SJCRH30 (cell line): Measurements from ENCODE around the gene TMEM259. TPM values are rescaled to one million over a fixed set of nuclear protein-coding genes. Genes with fewer than 3 reads are reported as not detected.

Experiments used
- DNase-seq, 2 experiments: peaks; one replicate each; pipeline ENCODE4 v3.0.0-alpha.2; 2015 to 2020
- H3K27ac ChIP-seq: fragments of 250-450 bp; sonication (Bioruptor Pico); 2 replicates; pipeline ENCODE4 v1.5.1; 2020; ENCODE audit warnings: mild to moderate bottlenecking, moderate library complexity
- H3K27me3 ChIP-seq: fragments of 250-450 bp; sonication (Bioruptor Pico); 2 replicates; pipeline ENCODE4 v1.5.1; 2020; ENCODE audit warnings: mild to moderate bottlenecking, moderate library complexity
- H3K36me3 ChIP-seq: fragments of 250-450 bp; sonication (Bioruptor Pico); 2 replicates; pipeline ENCODE4 v1.5.1; 2020; ENCODE audit warnings: mild to moderate bottlenecking, moderate library complexity
- H3K4me1 ChIP-seq: fragments of 250-450 bp; sonication (Bioruptor Pico); 2 replicates; pipeline ENCODE4 v1.5.1; 2020; ENCODE audit warnings: mild to moderate bottlenecking, moderate library complexity
- H3K4me3 ChIP-seq: fragments of 250-450 bp; sonication (Bioruptor Pico); 2 replicates; pipeline ENCODE4 v1.5.1; 2020; ENCODE audit warnings: mild to moderate bottlenecking, moderate library complexity
- H3K9me3 ChIP-seq: fragments of 250-450 bp; sonication (Bioruptor Pico); replicated peaks from 2 replicates; pipeline ENCODE4 v1.5.1; 2020; ENCODE audit warnings: mild to moderate bottlenecking, moderate library complexity
- total RNA-seq: library from RNA; depleted of rRNA; stranded (reverse); fragments of >200 nt; shearing (Covaris generic); gene quantifications from 2 replicates; pipeline ENCODE4 v1.2.3, GENCODE V29; 2014

The TMEM259 gene
- total RNA-seq, 1 experiment from 2014 or later = 66.8 TPM

DNA sequence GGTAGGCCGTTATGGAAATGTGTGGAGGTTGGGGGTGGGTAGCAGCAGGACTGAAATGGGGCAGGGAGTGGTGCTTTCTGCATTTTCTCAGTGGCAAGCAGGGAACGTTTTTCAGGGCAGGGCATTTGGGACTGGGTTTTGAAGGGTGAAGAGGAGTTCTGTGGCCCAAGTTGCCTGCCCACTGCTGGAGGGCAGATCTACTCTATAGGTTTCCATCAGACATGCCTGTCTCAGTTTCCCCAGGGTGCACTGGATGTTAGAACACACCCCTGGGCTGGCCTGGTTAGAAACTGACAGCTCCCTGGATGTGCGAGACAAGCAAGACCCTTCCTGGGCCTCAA is 21.6 kb downstream of the TMEM259 start:
- Histone ChIP-seq H3K27ac (no peak overlapping the region), H3K4me3 (no peak overlapping the region), H3K9me3 (no peaks in the 10 kb centered on the region), H3K36me3 (peaks cover 1% of the 10 kb centered on the region; the same call in 1 of the 2 replicates), H3K4me1 (peaks cover 16% of the 10 kb centered on the region), H3K27me3 (peaks cover 41% of the 10 kb centered on the region)
- no peak for DNase-seq

- Histone ChIP-seq H3K4me3 (no peak overlapping the region), H3K27ac (no peak overlapping the region), H3K36me3 (peaks cover 4% of the 10 kb centered on the region; the same call in 1 of the 2 replicates), H3K9me3 (no peaks in the 10 kb centered on the region), H3K4me1 (peaks cover 16% of the 10 kb centered on the region), H3K27me3 (peaks cover 41% of the 10 kb centered on the region)
- DNase-seq = no peak
Observed at GRCh38 chr19:998064-998463, 22.9 kb downstream of the TMEM259 start.

GRCh38 chr19:996051-996838 is 24.7 kb downstream of the TMEM259 start:
- Histone ChIP-seq H3K4me1 (peaks cover 16% of the 10 kb centered on the region), H3K4me3 (no peak overlapping the region), H3K36me3 (peaks cover 7% of the 10 kb centered on the region; the same call in 1 of the 2 replicates), H3K27ac (no peak overlapping the region), H3K9me3 (no peaks in the 10 kb centered on the region), H3K27me3 (peaks cover 39% of the 10 kb centered on the region)
- peak; percentile 55 to 62 for DNase-seq

DNA sequence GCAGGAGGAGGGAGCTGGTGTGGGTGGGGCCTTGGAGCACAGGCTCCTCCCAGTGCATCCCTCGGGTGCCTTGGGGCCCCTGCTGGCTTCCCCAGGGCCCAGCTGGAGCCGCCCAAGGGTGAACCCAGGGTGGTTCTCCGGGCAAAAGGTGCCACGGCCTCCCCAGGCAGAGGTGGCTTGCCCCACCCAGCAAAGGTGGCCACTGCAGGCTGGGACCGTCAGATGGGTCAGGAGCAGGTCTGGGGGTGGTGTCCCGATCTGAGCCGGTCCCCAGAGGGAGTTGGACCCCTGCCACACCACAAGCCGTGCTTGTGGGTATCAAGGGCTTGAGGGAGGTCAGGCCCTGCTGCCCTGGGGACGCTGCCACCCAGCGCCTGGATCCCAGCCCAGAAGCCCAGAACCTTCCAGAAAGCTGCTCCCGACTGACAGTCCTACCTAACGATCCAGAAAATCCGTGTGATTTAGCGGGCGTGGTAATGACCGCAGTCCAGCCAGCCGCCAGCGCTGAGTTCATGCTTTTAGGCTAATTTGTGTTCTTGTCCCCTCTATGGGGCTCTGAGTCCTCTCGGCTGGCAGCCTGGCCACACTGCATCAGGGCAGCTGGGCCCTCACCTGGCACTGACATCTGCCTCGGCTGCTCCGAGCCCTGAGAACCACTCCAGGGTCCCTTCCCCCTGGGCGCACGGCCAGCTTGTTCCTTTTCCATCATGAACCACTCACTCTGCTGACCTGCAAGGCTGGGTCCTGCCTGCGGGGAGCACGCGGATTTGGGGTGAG is 25.7 kb downstream of the TMEM259 start:
- Histone ChIP-seq H3K27ac (no peak overlapping the region), H3K9me3 (no peaks in the 10 kb centered on the region), H3K4me1 (peaks cover 16% of the 10 kb centered on the region), H3K27me3 (peaks cover 36% of the 10 kb centered on the region), H3K36me3 (peaks cover 16% of the 10 kb centered on the region), H3K4me3 (no peak overlapping the region)
- peak in 1 of 2 experiments; percentile 33 for DNase-seq

- peaks cover 16% of the 10 kb centered on the region for H3K4me1 ChIP-seq
- peaks cover 19% of the 10 kb centered on the region for H3K36me3 ChIP-seq
- no peaks in the 10 kb centered on the region for H3K9me3 ChIP-seq
- DNase-seq = no peak
- H3K27me3 ChIP-seq = peaks cover 30% of the 10 kb centered on the region
- no peak overlapping the region for H3K4me3 ChIP-seq
- no peak overlapping the region for H3K27ac ChIP-seq
Observed at GRCh38 chr19:994516-994915, 26.4 kb downstream of the TMEM259 start.

DNA sequence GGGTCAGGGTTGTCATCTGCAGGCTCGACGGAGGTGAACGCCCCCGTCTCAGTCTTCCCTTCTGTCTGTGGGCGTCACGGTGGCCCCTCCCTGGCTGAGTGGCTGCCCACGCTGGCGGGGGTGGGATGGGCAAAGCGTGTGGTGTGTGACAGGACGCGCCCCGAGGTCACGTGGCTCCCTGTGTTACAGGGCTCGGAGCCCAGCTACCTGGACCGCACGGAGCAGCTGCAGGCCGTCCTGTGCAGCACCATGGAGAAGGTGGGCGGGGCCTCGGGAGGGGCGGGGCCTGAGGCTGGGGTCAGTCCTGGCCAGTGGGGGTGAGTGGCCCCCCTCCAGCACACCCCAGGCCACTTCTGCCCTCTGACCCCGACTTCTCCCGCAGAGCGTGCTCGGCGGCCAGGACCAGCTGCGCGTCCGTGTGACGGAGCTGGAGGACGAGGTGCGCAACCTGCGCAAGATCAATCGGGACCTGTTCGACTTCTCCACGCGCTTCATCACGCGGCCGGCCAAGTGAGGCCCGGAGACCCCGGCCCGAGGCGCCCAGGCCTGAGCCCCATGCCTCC is 27.0 kb downstream of the TMEM259 start:
- peaks cover 19% of the 10 kb centered on the region for H3K36me3 ChIP-seq

GRCh38 chr19:993361-993830 is 27.5 kb downstream of the TMEM259 start:
- no peak for DNase-seq
- Histone ChIP-seq H3K27me3 (peaks cover 21% of the 10 kb centered on the region), H3K36me3 (peaks cover 19% of the 10 kb centered on the region), H3K4me3 (no peak overlapping the region), H3K9me3 (no peaks in the 10 kb centered on the region), H3K4me1 (peaks cover 16% of the 10 kb centered on the region), H3K27ac (no peak overlapping the region)

More for the DNA sequence above, 27.0 kb downstream of the TMEM259 start:
- H3K27ac ChIP-seq = no peak overlapping the region
- H3K4me1 ChIP-seq = peaks cover 16% of the 10 kb centered on the region
- no peak overlapping the region for H3K4me3 ChIP-seq
- H3K27me3 ChIP-seq = peaks cover 24% of the 10 kb centered on the region
- DNase-seq = no peak
- no peaks in the 10 kb centered on the region for H3K9me3 ChIP-seq

DNA sequence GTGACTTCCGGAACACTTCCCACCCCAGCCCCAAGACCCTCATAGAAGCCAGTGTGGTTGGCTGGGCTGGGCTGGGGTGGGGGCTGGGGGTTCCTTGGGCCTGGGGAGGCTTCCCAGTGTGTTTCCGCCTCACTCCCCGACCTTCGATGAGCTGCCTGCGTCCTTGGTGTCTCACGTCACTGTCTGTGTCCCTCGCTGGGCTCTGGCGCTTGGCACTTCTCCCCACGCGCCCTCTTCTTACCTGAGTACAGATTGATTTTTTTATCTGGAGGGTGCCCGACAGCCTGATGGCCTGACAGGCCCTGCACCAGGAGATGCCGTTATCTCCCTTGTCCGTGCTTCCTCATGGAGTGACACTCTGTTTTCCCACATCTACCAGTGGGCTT is 28.3 kb downstream of the TMEM259 start:
- Histone ChIP-seq H3K27me3 (peaks cover 14% of the 10 kb centered on the region), H3K9me3 (no peaks in the 10 kb centered on the region), H3K4me1 (peaks cover 16% of the 10 kb centered on the region), H3K4me3 (no peak overlapping the region), H3K36me3 (peaks cover 19% of the 10 kb centered on the region), H3K27ac (no peak overlapping the region)
- no peak for DNase-seq

DNA sequence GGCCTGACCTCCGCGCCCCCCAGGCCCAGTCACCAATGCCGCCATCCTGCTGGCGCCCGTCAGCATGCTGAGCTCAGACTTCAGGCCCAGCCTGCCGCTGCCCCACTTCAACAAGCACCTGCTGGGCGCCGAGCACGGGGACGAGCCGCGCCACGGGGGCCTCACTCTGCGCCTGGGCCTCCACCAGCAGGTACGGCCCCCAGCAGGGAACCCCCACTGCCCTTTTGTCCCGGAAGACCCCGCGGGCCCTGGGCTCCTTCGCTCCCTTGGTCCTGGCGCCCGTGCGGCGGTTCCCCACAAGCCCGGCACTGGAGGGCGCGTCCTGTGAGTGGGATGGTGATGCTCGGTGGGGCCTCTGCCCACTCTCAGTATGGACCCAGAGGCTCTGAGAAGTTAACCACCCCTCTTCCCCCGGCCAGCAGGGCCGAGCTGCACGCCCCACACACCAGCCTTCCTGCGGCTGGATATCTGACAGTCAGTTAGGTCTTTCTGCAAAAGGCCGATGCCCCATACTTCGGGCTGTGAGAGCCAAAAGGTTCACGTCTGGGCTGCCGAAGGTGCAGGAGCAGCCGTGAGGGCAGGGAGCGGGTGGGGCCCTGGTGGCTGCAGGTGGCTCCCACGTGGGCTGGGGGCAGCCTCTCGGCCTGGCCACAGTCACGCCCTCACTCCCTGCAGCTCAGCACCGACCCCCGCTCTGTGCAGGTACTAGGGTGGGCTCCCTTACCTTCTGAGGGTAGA is 28.8 kb downstream of the TMEM259 start:
- Histone ChIP-seq H3K4me1 (peaks cover 16% of the 10 kb centered on the region), H3K4me3 (no peak overlapping the region), H3K36me3 (peaks cover 19% of the 10 kb centered on the region), H3K9me3 (no peaks in the 10 kb centered on the region), H3K27me3 (peaks cover 8% of the 10 kb centered on the region; the same call in 1 of the 2 replicates), H3K27ac (no peak overlapping the region)
- DNase-seq = no peak

GRCh38 chr19:991174-991931 is 29.6 kb downstream of the TMEM259 start:
- peaks cover 13% of the 10 kb centered on the region for H3K4me1 ChIP-seq
- H3K27ac ChIP-seq = no peak overlapping the region
- DNase-seq = peak; percentile 48 to 74
- no peaks in the 10 kb centered on the region for H3K9me3 ChIP-seq
- no peak overlapping the region for H3K4me3 ChIP-seq
- peaks cover 19% of the 10 kb centered on the region for H3K36me3 ChIP-seq
- H3K27me3 ChIP-seq = 0 out of 2 replicates have a peak, but pooled peaks cover under 1% of the 10 kb centered on the region

DNA sequence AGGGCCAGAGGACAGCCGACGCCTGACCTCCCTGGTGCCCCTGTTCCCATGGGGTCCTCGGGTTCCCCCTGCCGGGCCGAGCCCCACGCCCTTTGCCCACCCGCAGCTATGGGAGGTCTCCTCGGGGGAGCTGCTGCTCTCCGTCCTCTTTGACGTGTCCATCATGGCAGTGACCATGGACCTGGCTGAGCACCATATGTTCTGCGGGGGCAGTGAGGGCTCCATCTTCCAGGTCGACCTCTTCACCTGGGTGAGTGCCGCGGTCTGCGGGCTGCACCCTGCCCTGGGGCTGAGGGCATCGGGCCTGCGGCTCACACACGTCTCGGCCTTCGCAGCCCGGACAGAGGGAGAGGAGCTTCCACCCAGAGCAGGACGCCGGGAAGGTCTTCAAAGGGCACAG is 30.2 kb downstream of the TMEM259 start:
- H3K36me3 ChIP-seq = peaks cover 19% of the 10 kb centered on the region
- no peaks in the 10 kb centered on the region for H3K9me3 ChIP-seq
- H3K4me3 ChIP-seq = no peak overlapping the region
- peaks cover 7% of the 10 kb centered on the region for H3K4me1 ChIP-seq
- H3K27ac ChIP-seq = no peak overlapping the region
- no peaks in the 10 kb centered on the region for H3K27me3 ChIP-seq
- DNase-seq = no peak

DNA sequence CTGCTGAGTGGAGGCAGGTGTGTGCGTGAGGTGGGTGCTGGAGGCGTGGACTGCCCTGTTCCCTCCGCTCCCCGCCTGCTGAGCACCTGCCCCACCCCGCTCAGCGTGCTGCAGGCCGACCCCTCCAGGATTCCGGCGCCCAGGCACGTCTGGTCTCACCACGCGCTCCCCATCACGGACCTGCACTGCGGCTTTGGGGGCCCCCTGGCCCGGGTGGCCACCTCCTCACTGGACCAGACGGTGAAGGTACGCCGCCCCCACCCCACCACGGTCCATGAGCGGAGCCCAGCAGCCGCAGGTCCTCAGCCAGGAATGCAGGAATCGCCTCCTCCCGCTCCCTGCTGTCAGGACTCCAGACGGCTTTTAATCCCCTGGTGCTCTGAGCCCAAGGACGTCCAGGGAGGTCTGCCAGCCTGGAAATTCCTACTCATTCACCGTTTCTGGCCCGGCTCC is 30.8 kb downstream of the TMEM259 start:
- Histone ChIP-seq H3K4me3 (no peak overlapping the region), H3K4me1 (peaks cover 2% of the 10 kb centered on the region), H3K27ac (no peak overlapping the region), H3K36me3 (peaks cover 19% of the 10 kb centered on the region), H3K27me3 (no peaks in the 10 kb centered on the region), H3K9me3 (no peaks in the 10 kb centered on the region)
- DNase-seq = no peak

GRCh38 chr19:989381-990081 is 31.4 kb downstream of the TMEM259 start:
- H3K36me3 ChIP-seq = peaks cover 19% of the 10 kb centered on the region
- H3K4me3 ChIP-seq = no peak overlapping the region
- no peak for DNase-seq
- H3K27ac ChIP-seq = no peak overlapping the region
- H3K4me1 ChIP-seq = no peaks in the 10 kb centered on the region
- H3K27me3 ChIP-seq = no peaks in the 10 kb centered on the region
- no peaks in the 10 kb centered on the region for H3K9me3 ChIP-seq
